Adrenal gland (tissue), 5 donors: ENCODE results near the gene CFAP47.
"Not testable (repeated sequence)": the region's sequence is repeated elsewhere in the genome, so short reads cannot be mapped to it uniquely, and the experiment has no call there.

Experiments used
- POLR2A ChIP-seq, 2 donors: fragments of 450-650 bp; IDR thresholded peaks; one replicate each; pipeline ENCODE4 v1.6.1; 2017; ENCODE audit warnings: antibody characterized with exemption in 2 of 2, mild to moderate bottlenecking in 2 of 2, moderate library complexity in 1 of 2
- TF ChIP-seq, protein P1 (sequence below), 6 experiments: fragments of 450-650 bp in 4 of 6; fragments of 200-600 bp in 2 of 6; sonication (generic) in 1 of 6; IDR thresholded peaks; 1 replicate in 5 of 6; 2 replicates in 1 of 6; pipeline versions ENCODE4 v1.5.1 to v1.8.0; 2016 to 2021; ENCODE audit warnings: antibody characterized with exemption in 6 of 6, mild to moderate bottlenecking in 2 of 6, moderate library complexity in 1 of 6
- donor health status: DM: no; HTN: no; CAD: no.

- not testable (repeated sequence) for TF ChIP-seq POLR2A (IDR thresholded peaks at IDR 0.05)
- TF ChIP-seq, protein P1, sequence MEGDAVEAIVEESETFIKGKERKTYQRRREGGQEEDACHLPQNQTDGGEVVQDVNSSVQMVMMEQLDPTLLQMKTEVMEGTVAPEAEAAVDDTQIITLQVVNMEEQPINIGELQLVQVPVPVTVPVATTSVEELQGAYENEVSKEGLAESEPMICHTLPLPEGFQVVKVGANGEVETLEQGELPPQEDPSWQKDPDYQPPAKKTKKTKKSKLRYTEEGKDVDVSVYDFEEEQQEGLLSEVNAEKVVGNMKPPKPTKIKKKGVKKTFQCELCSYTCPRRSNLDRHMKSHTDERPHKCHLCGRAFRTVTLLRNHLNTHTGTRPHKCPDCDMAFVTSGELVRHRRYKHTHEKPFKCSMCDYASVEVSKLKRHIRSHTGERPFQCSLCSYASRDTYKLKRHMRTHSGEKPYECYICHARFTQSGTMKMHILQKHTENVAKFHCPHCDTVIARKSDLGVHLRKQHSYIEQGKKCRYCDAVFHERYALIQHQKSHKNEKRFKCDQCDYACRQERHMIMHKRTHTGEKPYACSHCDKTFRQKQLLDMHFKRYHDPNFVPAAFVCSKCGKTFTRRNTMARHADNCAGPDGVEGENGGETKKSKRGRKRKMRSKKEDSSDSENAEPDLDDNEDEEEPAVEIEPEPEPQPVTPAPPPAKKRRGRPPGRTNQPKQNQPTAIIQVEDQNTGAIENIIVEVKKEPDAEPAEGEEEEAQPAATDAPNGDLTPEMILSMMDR (IDR thresholded peaks at IDR 0.05), result not testable (repeated sequence)
These were observed 67.3 kb downstream of the CFAP47 start for GRCh38 chrX:35986816-35987215.
